T-helper 2 cell treated with Interferon-gamma antibody and Interleukin-4, amounts not matched to agents 5 μg/mL and 100 μg/mL, for 36 hours (primary cell): ENCODE results near the gene ZFAND2B.

ENCODE experiments used
- DNase-seq: peaks from one replicate; pipeline ENCODE4 v3.0.0; 2021; ENCODE audit warnings: low spot score
- H3K27ac Mint-ChIP-seq: one replicate; pipeline ENCODE4 v1.8.0; 2021; ENCODE audit warnings: mild to moderate bottlenecking, mixed read lengths
- H3K27me3 Mint-ChIP-seq: one replicate; pipeline ENCODE4 v1.8.0; 2021; ENCODE audit warnings: low read depth, mixed read lengths
- H3K36me3 Mint-ChIP-seq: one replicate; pipeline ENCODE4 v1.8.0; 2021; ENCODE audit warnings: low read depth, mixed read lengths
- H3K4me1 Mint-ChIP-seq: one replicate; pipeline ENCODE4 v1.8.0; 2021; ENCODE audit warnings: low read depth, mixed read lengths
- H3K4me3 Mint-ChIP-seq: one replicate; pipeline ENCODE4 v1.8.0; 2022; ENCODE audit warnings: mild to moderate bottlenecking, moderate library complexity, mixed read lengths
- H3K9me3 Mint-ChIP-seq: one replicate; pipeline ENCODE4 v1.8.0; 2021; ENCODE audit warnings: mixed read lengths

Gene ZFAND2B

DNA sequence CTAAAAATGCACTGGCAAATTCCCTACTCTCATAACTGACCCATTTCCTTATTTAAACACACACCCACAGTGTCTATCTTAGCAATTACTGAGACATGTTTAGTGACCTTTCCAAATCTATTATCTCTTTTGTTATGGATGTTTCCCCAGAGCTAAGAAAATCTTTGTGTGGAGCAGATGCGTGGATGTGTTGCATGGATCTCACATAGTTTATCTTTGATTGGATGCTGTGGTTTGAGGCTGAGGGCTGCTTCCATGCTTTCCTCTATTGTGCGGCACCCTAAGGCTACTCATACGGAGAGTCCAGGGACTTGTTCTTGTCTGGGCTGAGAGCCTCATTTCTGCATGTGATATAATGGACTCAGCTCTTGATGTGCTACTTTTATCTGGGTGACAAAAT, 27.7 kb downstream of the ZFAND2B start:
- no peak overlapping the region for H3K4me3 Mint-ChIP-seq
- no peak for DNase-seq
- H3K27me3 Mint-ChIP-seq = no peaks in the 10 kb centered on the region
- peaks cover 20% of the 10 kb centered on the region for H3K4me1 Mint-ChIP-seq
- no peaks in the 10 kb centered on the region for H3K9me3 Mint-ChIP-seq
- no peak overlapping the region for H3K27ac Mint-ChIP-seq
- peaks cover 63% of the 10 kb centered on the region for H3K36me3 Mint-ChIP-seq

- Mint-ChIP-seq H3K4me1 (peaks cover 42% of the 10 kb centered on the region), H3K36me3 (peaks cover 23% of the 10 kb centered on the region), H3K27ac (peak overlapping the region; percentile 66), H3K9me3 (no peaks in the 10 kb centered on the region), H3K27me3 (no peaks in the 10 kb centered on the region), H3K4me3 (peak overlapping the region; percentile 72)
- DNase-seq = no peak
These were observed 36.7 kb downstream of the ZFAND2B start for GRCh38 chr2:219243291-219243761.

- no peaks in the 10 kb centered on the region for H3K9me3 Mint-ChIP-seq
- no peak for DNase-seq
- no peaks in the 10 kb centered on the region for H3K27me3 Mint-ChIP-seq
- H3K4me3 Mint-ChIP-seq = peak overlapping the region; percentile 98
- peaks cover 56% of the 10 kb centered on the region for H3K4me1 Mint-ChIP-seq
- peaks cover 35% of the 10 kb centered on the region for H3K36me3 Mint-ChIP-seq
- peak overlapping the region; percentile 99 for H3K27ac Mint-ChIP-seq
These were observed 38.2 kb downstream of the ZFAND2B start for GRCh38 chr2:219244789-219245147.

DNA sequence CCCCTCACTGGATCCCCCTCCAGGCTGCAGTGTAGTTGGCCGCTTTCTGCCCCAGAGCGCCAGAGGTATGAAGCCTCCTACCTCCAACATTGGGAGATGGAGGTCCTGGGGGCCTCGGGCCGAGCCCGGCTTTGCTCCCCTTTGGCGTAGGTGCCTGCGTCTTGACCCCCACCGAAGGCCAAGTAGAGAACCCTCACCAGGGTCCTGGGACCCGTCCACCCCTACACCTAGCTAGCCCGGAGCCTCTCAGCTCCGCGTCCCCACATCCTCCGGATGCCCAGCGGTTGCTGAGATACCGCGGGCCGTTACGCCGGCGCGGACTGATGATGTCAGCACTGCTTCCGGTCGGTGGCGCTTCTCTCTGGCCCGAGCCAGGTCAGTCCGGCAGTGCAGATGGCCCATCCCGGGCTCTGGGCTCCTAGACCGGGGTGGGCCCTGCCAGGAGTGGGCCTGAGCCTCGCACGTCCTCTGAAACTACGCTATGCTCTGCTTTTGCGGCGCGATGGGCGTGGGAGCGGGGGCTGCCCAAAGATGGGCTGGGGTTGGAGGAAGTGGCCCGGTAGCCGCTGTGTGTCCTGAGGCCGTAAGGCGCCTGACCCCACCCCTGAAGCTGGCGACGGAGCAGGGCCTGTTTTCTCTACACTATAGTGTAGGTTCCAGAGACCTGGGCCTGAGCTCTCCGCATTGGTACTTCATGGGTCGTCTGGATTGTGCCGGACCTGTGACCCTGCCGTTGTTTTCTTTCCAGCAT, 38.7 kb downstream of the ZFAND2B start, which contains the start of the genes GLB1L and STK16:
GLB1L (minus strand) TSS at position 297 of the 751 bp plus-strand sequence. CDS start 1,871 bp downstream, outside the sequence.
STK16 (plus strand) TSS at position 332 of the 751 bp plus-strand sequence. CDS start 521 bp downstream, outside the sequence.
- H3K36me3 Mint-ChIP-seq = peaks cover 40% of the 10 kb centered on the region
- H3K4me3 Mint-ChIP-seq = peak within 1 kb of the TSS; percentile 98
- no peaks in the 10 kb centered on the region for H3K9me3 Mint-ChIP-seq
- peak; percentile 93 for DNase-seq
- peak within 1 kb of the TSS; percentile 99 for H3K27ac Mint-ChIP-seq
- H3K27me3 Mint-ChIP-seq = no peaks in the 10 kb centered on the region
- peaks cover 62% of the 10 kb centered on the region for H3K4me1 Mint-ChIP-seq

GRCh38 chr2:219245899-219246230, 39.3 kb downstream of the ZFAND2B start:
- no peaks in the 10 kb centered on the region for H3K9me3 Mint-ChIP-seq
- H3K27ac Mint-ChIP-seq = peak overlapping the region; percentile 99
- peak overlapping the region; percentile 98 for H3K4me3 Mint-ChIP-seq
- no peak for DNase-seq
- H3K4me1 Mint-ChIP-seq = peaks cover 65% of the 10 kb centered on the region
- peaks cover 46% of the 10 kb centered on the region for H3K36me3 Mint-ChIP-seq
- H3K27me3 Mint-ChIP-seq = no peaks in the 10 kb centered on the region

- Mint-ChIP-seq H3K4me3 (peak overlapping the region; percentile 98), H3K36me3 (peaks cover 52% of the 10 kb centered on the region), H3K9me3 (no peaks in the 10 kb centered on the region), H3K27me3 (no peaks in the 10 kb centered on the region), H3K4me1 (peaks cover 72% of the 10 kb centered on the region), H3K27ac (peak overlapping the region; percentile 99)
- no peak for DNase-seq
These were observed 40.0 kb downstream of the ZFAND2B start for GRCh38 chr2:219246559-219246958.

- peak overlapping the region; percentile 91 for H3K27ac Mint-ChIP-seq
- no peaks in the 10 kb centered on the region for H3K9me3 Mint-ChIP-seq
- peak overlapping the region; percentile 98 for H3K4me3 Mint-ChIP-seq
- DNase-seq = peak; percentile 79
- no peaks in the 10 kb centered on the region for H3K27me3 Mint-ChIP-seq
- H3K36me3 Mint-ChIP-seq = peaks cover 66% of the 10 kb centered on the region
- H3K4me1 Mint-ChIP-seq = peaks cover 77% of the 10 kb centered on the region
These were observed 41.4 kb downstream of the ZFAND2B start for GRCh38 chr2:219247678-219248642.

DNA sequence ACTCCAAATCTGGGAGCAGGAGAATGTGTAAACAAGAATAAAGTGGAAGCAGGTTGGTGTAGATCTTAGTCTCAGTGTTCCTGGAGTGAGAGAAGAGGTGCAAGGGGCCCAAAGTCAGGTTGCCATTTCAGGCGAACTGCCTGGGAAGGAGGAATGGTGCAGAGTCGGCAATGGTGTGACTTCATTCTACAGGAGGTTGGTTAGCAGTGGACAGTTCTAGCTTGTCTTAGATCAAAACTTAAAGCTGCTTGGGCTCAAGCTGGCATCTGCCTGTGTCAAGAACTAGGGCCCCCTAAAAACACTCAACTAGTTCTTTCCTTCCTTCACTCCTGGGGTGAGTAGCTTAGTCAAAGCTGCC, 42.2 kb downstream of the ZFAND2B start:
- peaks cover 68% of the 10 kb centered on the region for H3K36me3 Mint-ChIP-seq
- no peaks in the 10 kb centered on the region for H3K9me3 Mint-ChIP-seq
- H3K27ac Mint-ChIP-seq = peak overlapping the region; percentile 91
- H3K4me1 Mint-ChIP-seq = peaks cover 69% of the 10 kb centered on the region
- H3K27me3 Mint-ChIP-seq = no peaks in the 10 kb centered on the region
- DNase-seq = no peak
- H3K4me3 Mint-ChIP-seq = peak overlapping the region; percentile 98

DNA sequence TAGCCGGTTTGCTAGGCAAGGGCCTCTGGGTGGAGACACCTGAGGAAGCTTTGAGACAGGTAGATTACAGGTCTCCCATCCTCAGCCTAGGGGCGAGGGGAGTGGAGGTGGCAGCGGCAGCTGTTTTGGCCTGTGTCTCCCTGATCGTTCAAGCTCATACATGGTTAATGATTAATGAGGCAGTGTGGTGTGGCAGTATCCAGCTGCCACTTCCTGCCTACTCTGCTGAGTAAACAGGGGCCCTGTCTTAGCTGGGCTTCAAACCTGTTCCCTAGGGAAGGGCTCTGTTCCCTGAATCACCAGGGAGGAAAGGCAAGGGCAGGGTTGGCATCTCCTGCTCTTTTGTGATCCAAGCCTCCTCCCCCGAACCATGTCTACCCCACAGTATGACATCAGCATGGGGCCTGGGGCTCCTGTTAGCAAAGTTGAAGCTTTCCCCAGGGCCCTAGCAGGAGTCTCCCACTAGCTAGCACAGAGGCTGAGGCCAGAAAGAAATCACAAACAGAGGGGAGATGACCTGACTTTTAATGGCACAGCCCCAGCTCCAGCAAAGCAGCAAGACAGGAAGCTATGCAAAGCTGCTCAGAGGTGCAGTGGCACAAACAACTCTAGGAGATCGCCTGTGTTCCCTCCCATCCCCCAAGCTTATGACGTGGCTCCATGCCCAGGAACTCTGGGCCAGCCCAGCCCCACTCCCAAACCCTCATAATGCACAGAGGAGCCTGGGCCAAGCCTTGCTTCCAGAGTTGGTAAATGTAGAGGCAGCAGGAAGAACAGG, 42.8 kb downstream of the ZFAND2B start:
- Mint-ChIP-seq H3K36me3 (peaks cover 68% of the 10 kb centered on the region), H3K27ac (peak overlapping the region; percentile 91), H3K9me3 (no peaks in the 10 kb centered on the region), H3K27me3 (no peaks in the 10 kb centered on the region), H3K4me1 (peaks cover 66% of the 10 kb centered on the region), H3K4me3 (peak overlapping the region; percentile 98)
- no peak for DNase-seq

- Mint-ChIP-seq H3K27me3 (no peaks in the 10 kb centered on the region), H3K27ac (peak overlapping the region; percentile 91), H3K4me3 (peak overlapping the region; percentile 98), H3K36me3 (peaks cover 68% of the 10 kb centered on the region), H3K9me3 (no peaks in the 10 kb centered on the region), H3K4me1 (peaks cover 66% of the 10 kb centered on the region)
- no peak for DNase-seq
These were observed 43.6 kb downstream of the ZFAND2B start for GRCh38 chr2:219250049-219250781.

GRCh38 chr2:219251656-219252055, 45.1 kb downstream of the ZFAND2B start:
- Mint-ChIP-seq H3K4me1 (peaks cover 63% of the 10 kb centered on the region), H3K27me3 (peaks cover 3% of the 10 kb centered on the region), H3K9me3 (no peaks in the 10 kb centered on the region), H3K4me3 (peak overlapping the region; percentile 98), H3K27ac (peak overlapping the region; percentile 89), H3K36me3 (peaks cover 64% of the 10 kb centered on the region)
- no peak for DNase-seq

DNA sequence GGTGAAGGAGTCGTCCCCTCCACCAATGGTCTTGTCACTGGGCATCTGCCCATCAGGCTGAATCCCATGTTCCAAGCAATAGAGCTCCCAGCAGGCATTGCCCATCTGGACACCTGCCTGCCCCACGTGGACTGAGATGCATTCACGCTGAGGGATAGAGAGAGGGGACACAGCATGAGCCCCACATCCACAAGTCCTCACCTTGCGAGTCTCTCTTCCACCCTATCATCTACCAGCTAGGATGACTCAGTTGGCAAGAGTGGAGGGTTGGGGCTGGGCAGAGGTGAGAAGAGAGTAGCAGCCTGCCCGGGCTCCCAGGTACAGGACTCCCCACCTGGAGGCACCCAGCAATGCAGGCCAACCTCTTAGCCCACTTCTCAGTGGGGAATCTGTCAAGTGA, 45.5 kb downstream of the ZFAND2B start:
- Mint-ChIP-seq H3K9me3 (no peaks in the 10 kb centered on the region), H3K27me3 (peaks cover 3% of the 10 kb centered on the region), H3K4me3 (peak overlapping the region; percentile 98), H3K4me1 (peaks cover 58% of the 10 kb centered on the region), H3K27ac (peak overlapping the region; percentile 89), H3K36me3 (peaks cover 60% of the 10 kb centered on the region)
- no peak for DNase-seq

- peak overlapping the region; percentile 89 for H3K27ac Mint-ChIP-seq
- no peak for DNase-seq
- H3K36me3 Mint-ChIP-seq = peaks cover 56% of the 10 kb centered on the region
- H3K4me1 Mint-ChIP-seq = peaks cover 54% of the 10 kb centered on the region
- peak overlapping the region; percentile 98 for H3K4me3 Mint-ChIP-seq
- no peaks in the 10 kb centered on the region for H3K9me3 Mint-ChIP-seq
- peaks cover 3% of the 10 kb centered on the region for H3K27me3 Mint-ChIP-seq
These were observed 46.0 kb downstream of the ZFAND2B start for GRCh38 chr2:219252570-219252899.
